ENCODE results near the gene KRTAP5-9.

GRCh38 chr11:71568704-71569349 lies 20.6 kb downstream of the KRTAP5-9 start:
- TF ChIP-seq CTCF (conservative IDR thresholded peaks at IDR 0.05; ENCODE audit: low read depth in 2 of 2) (no peak), EZH2 (IDR thresholded peaks at IDR 0.05; ENCODE audit: low read depth, unreplicated experiment) (no peak), REST (IDR thresholded peaks at IDR 0.05; ENCODE audit: unreplicated experiment) (no peak), CREB1 (CRISPR knock-in tag; IDR thresholded peaks at IDR 0.05; ENCODE audit: low read depth) (no peak), ETS1 (IDR thresholded peaks at IDR 0.05) (no peak), POLR2AphosphoS5 (IDR thresholded peaks at IDR 0.05; ENCODE audit: low read depth) (no peak), ZNF114 (CRISPR knock-in tag; IDR thresholded peaks at IDR 0.05) (no peak), JUNB (IDR thresholded peaks at IDR 0.05; ENCODE audit: unreplicated experiment) (no peak), EZH2phosphoT487 (IDR thresholded peaks at IDR 0.05; ENCODE audit: unreplicated experiment) (no peak), NANOG (IDR thresholded peaks at IDR 0.05; ENCODE audit: borderline replicate concordance) (no peak), STAT1 (IDR thresholded peaks at IDR 0.05; ENCODE audit: unreplicated experiment) (no peak), ZNF331 (CRISPR knock-in tag; IDR thresholded peaks at IDR 0.05; ENCODE audit: low read depth) (no peak), ZNF462 (CRISPR knock-in tag; IDR thresholded peaks at IDR 0.05) (no peak)
